Measurements from ENCODE around the gene GSS.

The GSS gene

DNA sequence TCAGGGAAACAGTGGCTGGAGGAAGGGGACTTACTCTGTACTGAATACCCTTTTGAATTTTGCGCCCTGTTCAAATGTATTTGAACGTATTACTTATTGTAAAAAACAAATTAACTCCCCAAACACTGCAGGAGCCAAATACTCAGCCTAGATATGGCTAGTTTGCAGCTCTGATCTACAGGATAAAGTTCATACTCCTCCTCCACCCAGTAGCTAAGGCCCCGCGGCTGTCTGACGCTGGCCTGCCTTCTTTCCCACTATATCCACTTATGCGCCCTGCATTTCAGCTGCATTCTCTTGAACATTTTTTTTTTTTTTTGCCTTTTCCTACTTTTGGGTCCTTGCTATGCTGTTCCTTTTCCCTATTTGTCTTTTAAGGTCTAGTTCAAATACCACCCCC is 6.5 kb downstream of the GSS start:
- no peaks in the 10 kb centered on the region for H3K4me1 ChIP-seq (ENCODE audit: insufficient read depth, low read length)
- no peak overlapping the region for H3K9ac ChIP-seq (ENCODE audit: low read depth, low read length)
- H3K27ac ChIP-seq (ENCODE audit: low read length), result no peak overlapping the region
- no peaks in the 10 kb centered on the region for H3K9me3 ChIP-seq (ENCODE audit: insufficient read depth, low read depth, low read length)
- H3K36me3 ChIP-seq (ENCODE audit: insufficient read depth, low read depth, low read length), result peaks cover 28% of the 10 kb centered on the region; the same call in 1 of the 2 replicates
- no peak overlapping the region for H3K4me3 ChIP-seq (ENCODE audit: low read length)
- H3K27me3 ChIP-seq (ENCODE audit: insufficient read depth, low read length), result no peaks in the 10 kb centered on the region

- no peaks in the 10 kb centered on the region for H3K9me3 ChIP-seq (ENCODE audit: insufficient read depth, low read depth, low read length)
- H3K4me1 ChIP-seq (ENCODE audit: insufficient read depth, low read length), result no peaks in the 10 kb centered on the region
- no peak overlapping the region for H3K4me3 ChIP-seq (ENCODE audit: low read length)
- no peaks in the 10 kb centered on the region for H3K27me3 ChIP-seq (ENCODE audit: insufficient read depth, low read length)
- no peak overlapping the region for H3K9ac ChIP-seq (ENCODE audit: low read depth, low read length)
- no peak overlapping the region for H3K27ac ChIP-seq (ENCODE audit: low read length)
- H3K36me3 ChIP-seq (ENCODE audit: insufficient read depth, low read depth, low read length), result peaks cover 34% of the 10 kb centered on the region
These were observed 7.6 kb downstream of the GSS start for GRCh38 chr20:34948030-34948429.

- H3K36me3 ChIP-seq (ENCODE audit: insufficient read depth, low read depth, low read length), result peaks cover 39% of the 10 kb centered on the region
- no peak overlapping the region for H3K4me3 ChIP-seq (ENCODE audit: low read length)
- H3K27ac ChIP-seq (ENCODE audit: low read length), result no peak overlapping the region
- H3K27me3 ChIP-seq (ENCODE audit: insufficient read depth, low read length), result no peaks in the 10 kb centered on the region
- no peaks in the 10 kb centered on the region for H3K9me3 ChIP-seq (ENCODE audit: insufficient read depth, low read depth, low read length)
- no peaks in the 10 kb centered on the region for H3K4me1 ChIP-seq (ENCODE audit: insufficient read depth, low read length)
- H3K9ac ChIP-seq (ENCODE audit: low read depth, low read length), result no peak overlapping the region
These were observed 8.3 kb downstream of the GSS start for GRCh38 chr20:34947336-34947735.

DNA sequence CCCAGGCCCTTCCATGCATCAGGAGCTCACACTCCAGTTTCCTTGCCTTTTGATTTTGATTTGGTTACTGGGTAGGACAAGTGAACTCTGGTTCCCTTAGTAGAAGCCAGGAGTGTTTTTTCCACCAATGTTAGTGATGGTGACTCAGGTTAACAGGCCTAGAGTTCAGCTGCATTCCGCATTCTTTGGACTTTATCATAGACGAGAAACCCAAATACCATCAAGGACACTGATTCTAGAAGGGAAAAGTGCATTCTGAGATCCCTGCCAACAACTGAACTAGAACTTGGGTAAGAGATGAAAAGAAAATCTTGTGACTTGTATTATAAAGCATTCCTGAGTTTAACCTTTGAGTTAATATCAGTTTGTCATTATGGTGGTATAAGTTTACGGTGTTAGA is 8.9 kb downstream of the GSS start:
- H3K36me3 ChIP-seq (ENCODE audit: insufficient read depth, low read depth, low read length), result peaks cover 46% of the 10 kb centered on the region

GRCh38 chr20:34945315-34946077 is 10.1 kb downstream of the GSS start:
- Histone ChIP-seq H3K27ac (ENCODE audit: low read length) (no peak overlapping the region), H3K27me3 (ENCODE audit: insufficient read depth, low read length) (no peaks in the 10 kb centered on the region), H3K4me1 (ENCODE audit: insufficient read depth, low read length) (no peaks in the 10 kb centered on the region), H3K4me3 (ENCODE audit: low read length) (no peak overlapping the region), H3K36me3 (ENCODE audit: insufficient read depth, low read depth, low read length) (peaks cover 54% of the 10 kb centered on the region), H3K9ac (ENCODE audit: low read depth, low read length) (no peak overlapping the region), H3K9me3 (ENCODE audit: insufficient read depth, low read depth, low read length) (no peaks in the 10 kb centered on the region)

More for the DNA sequence above, 8.9 kb downstream of the GSS start:
- Histone ChIP-seq H3K4me3 (ENCODE audit: low read length) (no peak overlapping the region), H3K4me1 (ENCODE audit: insufficient read depth, low read length) (no peaks in the 10 kb centered on the region), H3K27ac (ENCODE audit: low read length) (no peak overlapping the region), H3K9me3 (ENCODE audit: insufficient read depth, low read depth, low read length) (no peaks in the 10 kb centered on the region), H3K9ac (ENCODE audit: low read depth, low read length) (no peak overlapping the region), H3K27me3 (ENCODE audit: insufficient read depth, low read length) (no peaks in the 10 kb centered on the region)

GRCh38 chr20:34943808-34944567 is 11.6 kb downstream of the GSS start:
- H3K4me3 ChIP-seq (ENCODE audit: low read length), result no peak overlapping the region
- no peaks in the 10 kb centered on the region for H3K9me3 ChIP-seq (ENCODE audit: insufficient read depth, low read depth, low read length)
- no peaks in the 10 kb centered on the region for H3K4me1 ChIP-seq (ENCODE audit: insufficient read depth, low read length)
- no peak overlapping the region for H3K9ac ChIP-seq (ENCODE audit: low read depth, low read length)
- H3K36me3 ChIP-seq (ENCODE audit: insufficient read depth, low read depth, low read length), result peaks cover 48% of the 10 kb centered on the region
- no peak overlapping the region for H3K27ac ChIP-seq (ENCODE audit: low read length)
- H3K27me3 ChIP-seq (ENCODE audit: insufficient read depth, low read length), result no peaks in the 10 kb centered on the region

GRCh38 chr20:34942301-34942700 is 13.3 kb downstream of the GSS start:
- Histone ChIP-seq H3K9ac (ENCODE audit: low read depth, low read length) (no peak overlapping the region), H3K4me3 (ENCODE audit: low read length) (no peak overlapping the region), H3K36me3 (ENCODE audit: insufficient read depth, low read depth, low read length) (peaks cover 59% of the 10 kb centered on the region), H3K27ac (ENCODE audit: low read length) (no peak overlapping the region), H3K27me3 (ENCODE audit: insufficient read depth, low read length) (no peaks in the 10 kb centered on the region), H3K9me3 (ENCODE audit: insufficient read depth, low read depth, low read length) (no peaks in the 10 kb centered on the region), H3K4me1 (ENCODE audit: insufficient read depth, low read length) (no peaks in the 10 kb centered on the region)

DNA sequence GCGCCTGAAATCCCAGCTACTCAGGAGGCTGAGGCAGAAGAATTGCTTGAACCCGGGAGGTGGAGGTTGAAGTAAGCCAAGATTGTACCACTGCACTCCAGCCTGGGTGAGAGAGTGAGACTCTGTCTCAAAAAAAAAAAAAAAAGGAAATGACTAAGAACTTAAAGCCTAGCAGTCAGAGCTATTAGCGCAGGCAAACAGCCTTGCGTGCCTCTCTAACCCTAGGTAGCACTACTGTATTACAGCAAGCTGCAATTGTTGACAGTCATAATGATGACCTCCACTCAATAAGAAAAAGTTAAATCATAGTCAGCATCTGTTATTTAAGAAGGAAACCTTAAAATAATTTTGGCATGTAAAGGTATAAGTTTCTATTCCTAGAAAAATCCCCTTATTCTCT is 14.4 kb downstream of the GSS start:
- H3K36me3 ChIP-seq (ENCODE audit: insufficient read depth, low read depth, low read length), result peaks cover 64% of the 10 kb centered on the region
- no peaks in the 10 kb centered on the region for H3K9me3 ChIP-seq (ENCODE audit: insufficient read depth, low read depth, low read length)
- no peaks in the 10 kb centered on the region for H3K27me3 ChIP-seq (ENCODE audit: insufficient read depth, low read length)
- no peak overlapping the region for H3K9ac ChIP-seq (ENCODE audit: low read depth, low read length)
- H3K4me3 ChIP-seq (ENCODE audit: low read length), result no peak overlapping the region
- no peaks in the 10 kb centered on the region for H3K4me1 ChIP-seq (ENCODE audit: insufficient read depth, low read length)
- H3K27ac ChIP-seq (ENCODE audit: low read length), result no peak overlapping the region

- no peaks in the 10 kb centered on the region for H3K4me1 ChIP-seq (ENCODE audit: insufficient read depth, low read length)
- peaks cover 64% of the 10 kb centered on the region for H3K36me3 ChIP-seq (ENCODE audit: insufficient read depth, low read depth, low read length)
- H3K4me3 ChIP-seq (ENCODE audit: low read length), result no peak overlapping the region
- no peak overlapping the region for H3K27ac ChIP-seq (ENCODE audit: low read length)
- H3K9me3 ChIP-seq (ENCODE audit: insufficient read depth, low read depth, low read length), result no peaks in the 10 kb centered on the region
- no peak overlapping the region for H3K9ac ChIP-seq (ENCODE audit: low read depth, low read length)
- H3K27me3 ChIP-seq (ENCODE audit: insufficient read depth, low read length), result no peaks in the 10 kb centered on the region
These were observed 15.5 kb downstream of the GSS start for GRCh38 chr20:34940081-34940481.

DNA sequence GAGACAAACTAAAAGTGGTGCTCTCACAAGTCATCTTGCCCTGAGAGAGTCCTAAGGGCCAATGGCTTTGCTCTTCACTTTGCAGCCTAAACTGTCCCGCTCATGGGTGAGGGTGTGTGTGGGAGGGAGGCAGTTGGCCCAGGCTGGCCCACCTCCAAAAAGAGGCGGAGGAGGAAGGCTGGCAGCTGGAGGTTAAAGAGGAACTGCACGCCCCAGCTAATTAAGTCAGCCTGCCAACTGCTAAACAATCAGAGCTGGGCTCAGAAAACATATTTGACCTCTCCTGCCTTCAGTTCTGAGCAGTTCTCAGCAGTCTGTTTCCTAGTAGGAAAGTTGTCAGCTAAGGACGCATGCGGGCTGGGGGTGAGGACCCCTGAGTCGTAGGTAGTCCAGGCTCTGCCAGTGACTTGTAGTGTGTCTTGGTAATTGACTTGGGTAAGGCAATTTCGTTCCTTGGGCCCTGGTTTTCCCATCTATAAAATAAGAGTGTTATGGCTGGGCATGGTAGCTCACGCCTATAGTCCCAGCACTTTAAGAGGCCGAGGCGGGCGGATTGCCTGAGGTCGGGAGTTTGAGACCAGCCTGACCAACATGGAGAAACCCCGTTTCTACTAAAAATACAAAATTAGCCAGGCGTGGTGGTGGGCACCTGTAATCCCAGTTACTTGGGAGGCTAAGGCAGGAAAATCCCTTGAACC is 17.0 kb downstream of the GSS start:
- Histone ChIP-seq H3K9me3 (ENCODE audit: insufficient read depth, low read depth, low read length) (no peaks in the 10 kb centered on the region), H3K36me3 (ENCODE audit: insufficient read depth, low read depth, low read length) (peaks cover 71% of the 10 kb centered on the region), H3K9ac (ENCODE audit: low read depth, low read length) (no peak overlapping the region), H3K27me3 (ENCODE audit: insufficient read depth, low read length) (no peaks in the 10 kb centered on the region), H3K27ac (ENCODE audit: low read length) (no peak overlapping the region), H3K4me1 (ENCODE audit: insufficient read depth, low read length) (no peaks in the 10 kb centered on the region), H3K4me3 (ENCODE audit: low read length) (no peak overlapping the region)

- Histone ChIP-seq H3K9me3 (ENCODE audit: insufficient read depth, low read depth, low read length) (no peaks in the 10 kb centered on the region), H3K27me3 (ENCODE audit: insufficient read depth, low read length) (no peaks in the 10 kb centered on the region), H3K4me3 (ENCODE audit: low read length) (no peak overlapping the region), H3K9ac (ENCODE audit: low read depth, low read length) (no peak overlapping the region), H3K4me1 (ENCODE audit: insufficient read depth, low read length) (no peaks in the 10 kb centered on the region), H3K27ac (ENCODE audit: low read length) (no peak overlapping the region), H3K36me3 (ENCODE audit: insufficient read depth, low read depth, low read length) (peaks cover 81% of the 10 kb centered on the region)
These were observed 23.8 kb downstream of the GSS start for GRCh38 chr20:34931771-34932170.

Data from iPS-20b (cell line).